Liver (tissue), 9 donors: ENCODE results near the gene ZMYM2. TPM values are rescaled to one million over a fixed set of nuclear protein-coding genes. Genes with fewer than 3 reads are reported as not detected.
A peak's percentile ranks its signal among the peaks of the same experiment; 100 is the strongest.

Experiments used
- DNase-seq: peaks from one replicate; pipeline ENCODE4 v3.0.0-alpha.2; 2017; ENCODE audit warnings: low spot score
- H3K27ac ChIP-seq, 2 donors: one replicate each; pipeline ENCODE4 v1.7.0; 2013; ENCODE audit warnings: inconsistent platforms in 2 of 2, low read length in 2 of 2, control low read depth in 1 of 2, low read depth in 1 of 2, mild to moderate bottlenecking in 1 of 2
- H3K27me3 ChIP-seq, 4 donors: one replicate each; pipeline versions ENCODE4 v1.6.1 to v1.7.0; 2013; ENCODE audit warnings: low read length in 3 of 4, inconsistent platforms in 1 of 4, mild to moderate bottlenecking in 1 of 4, moderate library complexity in 1 of 4; ENCODE audit not compliant: control insufficient read depth in 4 of 4, insufficient read depth in 4 of 4
- H3K36me3 ChIP-seq, 4 donors: one replicate each; pipeline versions ENCODE4 v1.6.1 to v1.7.0; 2013; ENCODE audit warnings: low read length in 3 of 4, mild to moderate bottlenecking in 3 of 4, low read depth in 1 of 4, moderate library complexity in 1 of 4; ENCODE audit not compliant: control insufficient read depth in 4 of 4, insufficient read depth in 3 of 4
- H3K4me1 ChIP-seq, 4 donors: one replicate each; pipeline versions ENCODE4 v1.6.1 to v1.7.0; 2013; ENCODE audit warnings: low read length in 3 of 4, mild to moderate bottlenecking in 3 of 4, moderate library complexity in 1 of 4; ENCODE audit not compliant: control insufficient read depth in 4 of 4, insufficient read depth in 4 of 4
- H3K4me3 ChIP-seq, 3 donors: one replicate each; pipeline versions ENCODE4 v1.6.1 to v1.7.0; 2013; ENCODE audit warnings: low read length in 3 of 3, control low read depth in 1 of 3, low read depth in 1 of 3, mild to moderate bottlenecking in 1 of 3
- H3K9ac ChIP-seq, 2 donors: one replicate each; pipeline ENCODE4 v1.7.0; 2013; ENCODE audit warnings: low read length in 2 of 2, mild to moderate bottlenecking in 2 of 2, moderate library complexity in 2 of 2, control low read depth in 1 of 2, low read depth in 1 of 2
- H3K9me3 ChIP-seq, 4 donors: one replicate each; pipeline versions ENCODE4 v1.6.1 to v1.7.0; 2013; ENCODE audit warnings: low read length in 3 of 4; ENCODE audit not compliant: control insufficient read depth in 4 of 4
- EGR1 ChIP-seq, 2 donors: IDR thresholded peaks; 2 replicates each; pipeline ENCODE4 v1.6.1; 2016 to 2018; ENCODE audit warnings: antibody characterized with exemption in 2 of 2, low read depth in 2 of 2
- FOXA1 ChIP-seq: IDR thresholded peaks from 2 replicates; pipeline ENCODE4 v1.6.1; 2016; ENCODE audit warnings: antibody characterized with exemption
- FOXA2 ChIP-seq: IDR thresholded peaks from 2 replicates; pipeline ENCODE4 v1.6.1; 2016; ENCODE audit warnings: antibody characterized with exemption
- GABPA ChIP-seq, 2 donors: IDR thresholded peaks in 1 of 2; conservative IDR thresholded peaks in 1 of 2; 2 replicates each; pipeline ENCODE4 v1.6.1; 2016; ENCODE audit warnings: antibody characterized with exemption in 2 of 2, mild to moderate bottlenecking in 1 of 2, moderate library complexity in 1 of 2
- HNF4A ChIP-seq, 2 donors: conservative IDR thresholded peaks; 2 replicates each; pipeline ENCODE4 v1.6.1; 2016; ENCODE audit warnings: antibody characterized with exemption in 2 of 2, mild to moderate bottlenecking in 2 of 2
- NR2F2 ChIP-seq: IDR thresholded peaks from 2 replicates; pipeline ENCODE4 v1.6.1; 2016; ENCODE audit warnings: antibody characterized with exemption
- RXRA ChIP-seq, 2 donors: IDR thresholded peaks; 2 replicates each; pipeline ENCODE4 v1.6.1; 2017 to 2018; ENCODE audit warnings: antibody characterized with exemption in 2 of 2, mild to moderate bottlenecking in 1 of 2
- SP1 ChIP-seq: IDR thresholded peaks from 2 replicates; pipeline ENCODE4 v1.6.1; 2018; ENCODE audit warnings: antibody characterized with exemption, mild to moderate bottlenecking
- YY1 ChIP-seq: IDR thresholded peaks from 2 replicates; pipeline ENCODE4 v1.6.1; 2016; ENCODE audit warnings: antibody characterized with exemption, mild to moderate bottlenecking
- ZBTB33 ChIP-seq: IDR thresholded peaks from 2 replicates; pipeline ENCODE4 v1.6.1; 2016; ENCODE audit warnings: antibody characterized with exemption
- WGBS: extraction: QIAGEN DNeasy Blood & Tissue Kit; methylation state at CpG from one replicate; pipeline ENCODE4 v1.1.7; 2013; 5-methylcytosine and 5-hydroxymethylcytosine counted together
- polyA plus RNA-seq, 2 donors: library from polyadenylated mRNA; stranded (reverse) in 1 of 2; unstranded in 1 of 2; fragments of 200-250 nt in 1 of 2; fragments of >200 nt in 1 of 2; fragmentation: Nextera tagmentation in 1 of 2; extraction: Ambion mirVana in 1 of 2; gene quantifications; one replicate each; pipeline versions ENCODE4 v1.2.1 to v1.2.3, GENCODE V29; 2013 to 2015
- total RNA-seq, 2 donors: library from RNA; depleted of rRNA; stranded (reverse); fragments of >200 nt; gene quantifications; one replicate each; pipeline ENCODE4 v1.2.3, GENCODE V29; 2014
- TF ChIP-seq, protein P1 (sequence below): IDR thresholded peaks from 2 replicates; pipeline ENCODE4 v1.6.1; 2016; ENCODE audit warnings: antibody characterized with exemption
- TF ChIP-seq, protein P2 (sequence below): IDR thresholded peaks from 2 replicates; pipeline ENCODE4 v1.6.1; 2016; ENCODE audit warnings: antibody characterized with exemption, mild to moderate bottlenecking
- TF ChIP-seq, protein P3 (sequence below): fragments of 150-350 bp; IDR thresholded peaks from 2 replicates; pipeline ENCODE4 v1.5.1; 2017; ENCODE audit warnings: improper control_type of control experiment, low read depth, low read length; ENCODE audit not compliant: missing input control
- donor health status: healthy.
- donor health status: healthy.
- donor health status: healthy.
- donor health status: healthy.
- donor health status: healthy.

The ZMYM2 gene
- total and polyA plus RNA-seq, 4 donors: 8.7 to 40.8 (median 18.5) TPM

- 59% methylated on average over 2 of the region's 2 CpGs for WGBS
- DNase-seq: no peak
- H3K9me3 ChIP-seq: no peaks in the 10 kb centered on the region
- peak overlapping the region in 1 of 3 donors; percentile 12 for H3K4me3 ChIP-seq
- TF ChIP-seq NR2F2: no peak
- TF ChIP-seq YY1: no peak
- peaks cover 4 to 34% (median 25%) of the 10 kb centered on the region in 4 donors for H3K4me1 ChIP-seq
- H3K27ac ChIP-seq: peak overlapping the region in 1 of 2 donors; percentile 15
- peaks cover 0 to 9% (median 4%) of the 10 kb centered on the region in 4 donors for H3K36me3 ChIP-seq
- no peak overlapping the region for H3K9ac ChIP-seq
- H3K27me3 ChIP-seq: no peaks in the 10 kb centered on the region
These were observed 2.1 kb downstream of the ZMYM2 start for GRCh38 chr13:19960653-19960976.

- WGBS: 54% methylated on average over 4 of the region's 4 CpGs
- Histone ChIP-seq H3K4me3 (no peak overlapping the region), H3K9ac (no peak overlapping the region)
These were observed 3.0 kb downstream of the ZMYM2 start for GRCh38 chr13:19961489-19961888.

More at GRCh38 chr13:19961489-19961888, 3.0 kb downstream of the ZMYM2 start:
- Histone ChIP-seq H3K4me1 (peaks cover 4 to 34% (median 25%) of the 10 kb centered on the region in 4 donors), H3K27ac (no peak overlapping the region), H3K27me3 (no peaks in the 10 kb centered on the region), H3K9me3 (no peaks in the 10 kb centered on the region), H3K36me3 (peaks cover 0 to 12% (median 6%) of the 10 kb centered on the region in 4 donors)
- no peak for DNase-seq
- TF ChIP-seq RXRA (IDR thresholded peaks at IDR 0.05): no peak
- TF ChIP-seq, protein P1, sequence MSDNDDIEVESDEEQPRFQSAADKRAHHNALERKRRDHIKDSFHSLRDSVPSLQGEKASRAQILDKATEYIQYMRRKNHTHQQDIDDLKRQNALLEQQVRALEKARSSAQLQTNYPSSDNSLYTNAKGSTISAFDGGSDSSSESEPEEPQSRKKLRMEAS: no peak
- no peak for TF ChIP-seq HNF4A (conservative IDR thresholded peaks at IDR 0.05)
- TF ChIP-seq FOXA1: no peak
- TF ChIP-seq, protein P2, sequence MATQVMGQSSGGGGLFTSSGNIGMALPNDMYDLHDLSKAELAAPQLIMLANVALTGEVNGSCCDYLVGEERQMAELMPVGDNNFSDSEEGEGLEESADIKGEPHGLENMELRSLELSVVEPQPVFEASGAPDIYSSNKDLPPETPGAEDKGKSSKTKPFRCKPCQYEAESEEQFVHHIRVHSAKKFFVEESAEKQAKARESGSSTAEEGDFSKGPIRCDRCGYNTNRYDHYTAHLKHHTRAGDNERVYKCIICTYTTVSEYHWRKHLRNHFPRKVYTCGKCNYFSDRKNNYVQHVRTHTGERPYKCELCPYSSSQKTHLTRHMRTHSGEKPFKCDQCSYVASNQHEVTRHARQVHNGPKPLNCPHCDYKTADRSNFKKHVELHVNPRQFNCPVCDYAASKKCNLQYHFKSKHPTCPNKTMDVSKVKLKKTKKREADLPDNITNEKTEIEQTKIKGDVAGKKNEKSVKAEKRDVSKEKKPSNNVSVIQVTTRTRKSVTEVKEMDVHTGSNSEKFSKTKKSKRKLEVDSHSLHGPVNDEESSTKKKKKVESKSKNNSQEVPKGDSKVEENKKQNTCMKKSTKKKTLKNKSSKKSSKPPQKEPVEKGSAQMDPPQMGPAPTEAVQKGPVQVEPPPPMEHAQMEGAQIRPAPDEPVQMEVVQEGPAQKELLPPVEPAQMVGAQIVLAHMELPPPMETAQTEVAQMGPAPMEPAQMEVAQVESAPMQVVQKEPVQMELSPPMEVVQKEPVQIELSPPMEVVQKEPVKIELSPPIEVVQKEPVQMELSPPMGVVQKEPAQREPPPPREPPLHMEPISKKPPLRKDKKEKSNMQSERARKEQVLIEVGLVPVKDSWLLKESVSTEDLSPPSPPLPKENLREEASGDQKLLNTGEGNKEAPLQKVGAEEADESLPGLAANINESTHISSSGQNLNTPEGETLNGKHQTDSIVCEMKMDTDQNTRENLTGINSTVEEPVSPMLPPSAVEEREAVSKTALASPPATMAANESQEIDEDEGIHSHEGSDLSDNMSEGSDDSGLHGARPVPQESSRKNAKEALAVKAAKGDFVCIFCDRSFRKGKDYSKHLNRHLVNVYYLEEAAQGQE: no peak
- no peak for TF ChIP-seq FOXA2
- TF ChIP-seq EGR1 (IDR thresholded peaks at IDR 0.05; ENCODE audit: low read depth in 2 of 2): no peak
- no peak for TF ChIP-seq GABPA (IDR thresholded peaks at IDR 0.05 in 1 of 2, conservative IDR thresholded peaks at IDR 0.05 in 1 of 2)
- TF ChIP-seq SP1: no peak
- TF ChIP-seq ZBTB33: no peak
- TF ChIP-seq, protein P3, sequence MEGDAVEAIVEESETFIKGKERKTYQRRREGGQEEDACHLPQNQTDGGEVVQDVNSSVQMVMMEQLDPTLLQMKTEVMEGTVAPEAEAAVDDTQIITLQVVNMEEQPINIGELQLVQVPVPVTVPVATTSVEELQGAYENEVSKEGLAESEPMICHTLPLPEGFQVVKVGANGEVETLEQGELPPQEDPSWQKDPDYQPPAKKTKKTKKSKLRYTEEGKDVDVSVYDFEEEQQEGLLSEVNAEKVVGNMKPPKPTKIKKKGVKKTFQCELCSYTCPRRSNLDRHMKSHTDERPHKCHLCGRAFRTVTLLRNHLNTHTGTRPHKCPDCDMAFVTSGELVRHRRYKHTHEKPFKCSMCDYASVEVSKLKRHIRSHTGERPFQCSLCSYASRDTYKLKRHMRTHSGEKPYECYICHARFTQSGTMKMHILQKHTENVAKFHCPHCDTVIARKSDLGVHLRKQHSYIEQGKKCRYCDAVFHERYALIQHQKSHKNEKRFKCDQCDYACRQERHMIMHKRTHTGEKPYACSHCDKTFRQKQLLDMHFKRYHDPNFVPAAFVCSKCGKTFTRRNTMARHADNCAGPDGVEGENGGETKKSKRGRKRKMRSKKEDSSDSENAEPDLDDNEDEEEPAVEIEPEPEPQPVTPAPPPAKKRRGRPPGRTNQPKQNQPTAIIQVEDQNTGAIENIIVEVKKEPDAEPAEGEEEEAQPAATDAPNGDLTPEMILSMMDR: no peak
